HG02759 (cell line): Measurements from ENCODE around the gene LRRC9.

ENCODE experiments used
- ATAC-seq: cut with Tn5 transposase; IDR thresholded peaks from one replicate; pipeline ENCODE4 v1.9.1; 2021; ENCODE audit warnings: mild to moderate bottlenecking, moderate library complexity; ENCODE audit not compliant: unreplicated experiment

LRRC9 gene

DNA sequence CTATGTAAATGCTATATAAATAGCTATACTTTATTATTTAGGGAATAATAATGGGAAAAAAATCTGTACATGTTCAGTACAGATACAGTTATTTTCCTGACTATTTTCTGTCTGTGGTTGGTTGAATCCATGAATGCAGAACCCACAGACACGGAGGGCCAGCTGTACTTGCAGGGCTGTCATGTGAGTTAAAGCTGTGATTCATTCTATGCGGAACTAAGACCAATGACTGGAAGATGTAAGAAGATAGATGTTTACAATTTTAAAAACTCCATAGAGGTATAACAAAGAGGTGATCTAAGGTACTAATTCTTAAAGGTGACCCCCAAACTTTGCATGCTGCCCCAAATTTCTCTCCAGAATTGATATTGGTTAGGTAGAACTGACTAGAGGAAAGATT, 186.4 kb downstream of the LRRC9 start:
- no peak for ATAC-seq

DNA sequence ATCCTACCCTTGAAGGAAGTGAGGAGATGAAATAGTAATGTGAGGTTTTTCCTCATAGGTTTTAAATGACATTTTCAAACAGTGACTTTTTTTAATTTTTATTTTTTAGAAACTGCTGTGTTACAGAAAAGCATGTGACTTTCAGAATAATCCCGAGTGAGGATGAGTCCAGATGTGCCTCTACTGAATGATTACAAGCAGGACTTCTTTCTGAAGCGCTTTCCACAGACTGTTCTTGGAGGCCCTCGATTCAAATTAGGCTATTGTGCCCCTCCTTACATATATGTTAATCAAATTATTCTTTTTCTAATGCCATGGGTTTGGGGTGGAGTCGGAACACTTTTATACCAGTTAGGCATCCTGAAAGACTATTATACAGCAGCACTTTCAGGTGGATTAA, 187.5 kb downstream of the LRRC9 start:
- no peak for ATAC-seq

- no peak for ATAC-seq
Observed at GRCh38 chr14:60111732-60112131, 191.8 kb downstream of the LRRC9 start.
